Upper lobe of left lung (tissue), 4 donors: ENCODE results near the gene PRKG1.

Source experiments
- POLR2A ChIP-seq, 4 donors: fragments of 450-650 bp; IDR thresholded peaks; one replicate each; pipeline ENCODE4 v1.5.1; 2016 to 2017; ENCODE audit warnings: antibody characterized with exemption in 4 of 4, mild to moderate bottlenecking in 2 of 4
- POLR2AphosphoS5 ChIP-seq, 2 donors: sonication (generic); formaldehyde crosslinking; IDR thresholded peaks; one replicate each; pipeline ENCODE4 v1.5.1; 2017; ENCODE audit warnings: antibody characterized with exemption in 2 of 2
- TF ChIP-seq, protein P1 (sequence below), 6 experiments: fragments of 450-650 bp in 4 of 6; fragments of 200-600 bp in 2 of 6; sonication (generic) in 2 of 6; IDR thresholded peaks; one replicate each; pipeline ENCODE4 v1.5.1; 2016 to 2019; ENCODE audit warnings: antibody characterized with exemption in 6 of 6

DNA sequence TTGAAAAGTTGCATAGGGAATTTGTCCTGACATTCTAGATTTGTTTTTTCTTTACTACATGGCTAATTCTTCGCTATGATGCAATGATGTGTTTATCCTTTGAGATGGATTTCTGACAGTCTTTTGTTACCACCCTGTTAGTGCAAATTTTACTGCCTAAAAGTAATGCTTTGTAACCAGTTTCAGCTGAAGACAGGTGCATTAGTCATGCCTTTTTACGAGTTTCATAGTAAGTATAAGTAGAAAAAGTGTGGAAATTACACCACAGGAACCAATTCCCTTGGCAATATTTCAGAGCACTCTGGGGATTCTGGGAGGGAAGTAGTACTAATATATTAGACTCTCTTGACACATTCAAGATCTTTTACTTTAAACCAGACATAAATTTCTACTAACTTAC lies 982.0 kb downstream of the PRKG1 start:
- TF ChIP-seq, protein P1, sequence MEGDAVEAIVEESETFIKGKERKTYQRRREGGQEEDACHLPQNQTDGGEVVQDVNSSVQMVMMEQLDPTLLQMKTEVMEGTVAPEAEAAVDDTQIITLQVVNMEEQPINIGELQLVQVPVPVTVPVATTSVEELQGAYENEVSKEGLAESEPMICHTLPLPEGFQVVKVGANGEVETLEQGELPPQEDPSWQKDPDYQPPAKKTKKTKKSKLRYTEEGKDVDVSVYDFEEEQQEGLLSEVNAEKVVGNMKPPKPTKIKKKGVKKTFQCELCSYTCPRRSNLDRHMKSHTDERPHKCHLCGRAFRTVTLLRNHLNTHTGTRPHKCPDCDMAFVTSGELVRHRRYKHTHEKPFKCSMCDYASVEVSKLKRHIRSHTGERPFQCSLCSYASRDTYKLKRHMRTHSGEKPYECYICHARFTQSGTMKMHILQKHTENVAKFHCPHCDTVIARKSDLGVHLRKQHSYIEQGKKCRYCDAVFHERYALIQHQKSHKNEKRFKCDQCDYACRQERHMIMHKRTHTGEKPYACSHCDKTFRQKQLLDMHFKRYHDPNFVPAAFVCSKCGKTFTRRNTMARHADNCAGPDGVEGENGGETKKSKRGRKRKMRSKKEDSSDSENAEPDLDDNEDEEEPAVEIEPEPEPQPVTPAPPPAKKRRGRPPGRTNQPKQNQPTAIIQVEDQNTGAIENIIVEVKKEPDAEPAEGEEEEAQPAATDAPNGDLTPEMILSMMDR (IDR thresholded peaks at IDR 0.05), result no peak
- no peak for TF ChIP-seq POLR2AphosphoS5 (IDR thresholded peaks at IDR 0.05)
- no peak for TF ChIP-seq POLR2A (IDR thresholded peaks at IDR 0.05)
